HFF-Myc (cell line): ENCODE data around the gene C6orf89.

Experiments
- DNase-seq: peaks from one replicate; pipeline ENCODE4 v3.0.0-alpha.2; 2011; ENCODE audit warnings: low read depth; ENCODE audit errors: extremely low read depth
- H3K4me3 ChIP-seq: replicated peaks from 2 replicates; pipeline ENCODE4 v1.5.1; 2011; ENCODE audit warnings: low read depth, mild to moderate bottlenecking, control low read depth, low read length
- TF ChIP-seq, protein P1 (sequence below): IDR thresholded peaks from 2 replicates; pipeline ENCODE4 v1.5.1; 2012; ENCODE audit warnings: mild to moderate bottlenecking, low read depth, low read length, control low read depth; ENCODE audit errors: missing control alignments

Gene C6orf89

DNA sequence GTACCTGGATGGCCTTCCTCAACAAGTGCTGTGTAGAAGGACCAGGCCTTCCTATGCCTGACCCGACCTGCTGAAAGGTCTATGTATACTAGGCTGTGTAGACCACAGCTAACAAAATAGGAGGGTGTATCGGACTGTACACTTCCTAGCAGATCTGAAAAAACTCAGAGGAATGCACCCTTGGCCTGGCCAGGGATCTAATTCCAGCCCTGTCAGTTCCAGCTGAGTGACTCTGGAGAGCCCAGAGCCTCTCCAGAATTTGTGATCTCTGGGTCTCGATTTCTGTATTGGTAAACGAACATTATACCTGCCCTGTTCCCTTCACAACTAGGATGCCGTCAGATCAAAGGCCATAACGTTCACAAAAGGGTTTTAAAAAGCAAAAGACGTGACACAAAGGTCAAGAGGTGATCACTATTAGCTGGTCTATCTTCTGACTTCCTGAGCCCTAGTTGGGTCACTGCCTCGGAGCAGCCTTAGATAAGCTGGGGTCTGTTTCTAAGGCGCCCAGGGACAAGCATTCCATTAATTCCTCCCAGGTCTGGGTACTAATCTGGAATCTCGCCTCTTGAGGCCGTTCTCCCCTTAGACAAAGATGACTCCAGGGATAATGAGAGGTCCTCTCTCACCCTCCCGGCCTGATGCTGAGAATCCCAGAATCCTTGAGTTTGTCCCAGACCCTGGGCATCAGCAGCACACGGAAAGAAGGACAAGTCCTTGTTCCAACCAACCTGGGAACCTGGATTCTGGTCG lies 86.3 kb downstream of the C6orf89 start:
- TF ChIP-seq, protein P1, sequence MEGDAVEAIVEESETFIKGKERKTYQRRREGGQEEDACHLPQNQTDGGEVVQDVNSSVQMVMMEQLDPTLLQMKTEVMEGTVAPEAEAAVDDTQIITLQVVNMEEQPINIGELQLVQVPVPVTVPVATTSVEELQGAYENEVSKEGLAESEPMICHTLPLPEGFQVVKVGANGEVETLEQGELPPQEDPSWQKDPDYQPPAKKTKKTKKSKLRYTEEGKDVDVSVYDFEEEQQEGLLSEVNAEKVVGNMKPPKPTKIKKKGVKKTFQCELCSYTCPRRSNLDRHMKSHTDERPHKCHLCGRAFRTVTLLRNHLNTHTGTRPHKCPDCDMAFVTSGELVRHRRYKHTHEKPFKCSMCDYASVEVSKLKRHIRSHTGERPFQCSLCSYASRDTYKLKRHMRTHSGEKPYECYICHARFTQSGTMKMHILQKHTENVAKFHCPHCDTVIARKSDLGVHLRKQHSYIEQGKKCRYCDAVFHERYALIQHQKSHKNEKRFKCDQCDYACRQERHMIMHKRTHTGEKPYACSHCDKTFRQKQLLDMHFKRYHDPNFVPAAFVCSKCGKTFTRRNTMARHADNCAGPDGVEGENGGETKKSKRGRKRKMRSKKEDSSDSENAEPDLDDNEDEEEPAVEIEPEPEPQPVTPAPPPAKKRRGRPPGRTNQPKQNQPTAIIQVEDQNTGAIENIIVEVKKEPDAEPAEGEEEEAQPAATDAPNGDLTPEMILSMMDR, result no peak
- no peak for DNase-seq
- no peak overlapping the region for H3K4me3 ChIP-seq

DNA sequence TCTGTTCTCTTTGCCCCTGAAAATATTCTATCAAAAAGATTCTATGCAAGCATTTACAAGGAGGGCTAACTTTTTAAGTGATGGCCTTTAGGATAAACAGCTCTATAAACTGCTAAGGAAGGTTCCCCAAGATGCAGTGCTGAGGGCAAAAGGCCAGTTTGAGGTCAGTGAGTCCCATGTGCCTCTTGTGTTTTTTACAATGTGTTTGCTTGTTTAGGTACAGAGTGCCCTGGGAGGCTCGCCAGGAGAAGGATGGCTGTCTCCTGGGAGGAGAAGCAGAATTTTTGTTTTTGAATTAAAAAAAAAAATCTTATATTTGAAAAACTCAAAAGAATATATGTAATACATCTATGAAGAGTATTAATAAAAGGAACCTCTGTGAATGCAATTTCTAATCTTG lies 87.4 kb downstream of the C6orf89 start:
- no peak for DNase-seq
- no peak overlapping the region for H3K4me3 ChIP-seq
- TF ChIP-seq, protein P1, result no peak

DNA sequence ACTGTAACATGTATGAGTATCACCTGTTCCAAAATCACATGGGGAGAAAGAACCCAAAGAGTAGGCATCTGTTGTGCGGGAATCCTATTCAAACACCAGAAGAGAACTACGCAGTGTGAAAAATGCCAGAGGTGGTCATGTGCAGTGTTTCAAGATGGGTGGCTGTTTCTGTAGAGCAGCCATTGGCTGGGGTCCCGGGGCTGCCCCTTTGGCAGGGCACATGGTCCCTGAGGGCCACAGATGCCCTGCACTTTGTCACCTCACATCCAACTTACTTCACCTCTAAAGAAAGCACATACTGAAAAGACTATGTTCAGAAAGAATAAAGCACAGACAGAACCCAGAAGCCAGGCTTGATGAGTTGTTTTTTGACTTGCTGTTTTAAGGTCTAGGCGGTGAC lies 87.9 kb downstream of the C6orf89 start:
- DNase-seq, result no peak
- no peak overlapping the region for H3K4me3 ChIP-seq
- TF ChIP-seq, protein P1, result no peak

DNA sequence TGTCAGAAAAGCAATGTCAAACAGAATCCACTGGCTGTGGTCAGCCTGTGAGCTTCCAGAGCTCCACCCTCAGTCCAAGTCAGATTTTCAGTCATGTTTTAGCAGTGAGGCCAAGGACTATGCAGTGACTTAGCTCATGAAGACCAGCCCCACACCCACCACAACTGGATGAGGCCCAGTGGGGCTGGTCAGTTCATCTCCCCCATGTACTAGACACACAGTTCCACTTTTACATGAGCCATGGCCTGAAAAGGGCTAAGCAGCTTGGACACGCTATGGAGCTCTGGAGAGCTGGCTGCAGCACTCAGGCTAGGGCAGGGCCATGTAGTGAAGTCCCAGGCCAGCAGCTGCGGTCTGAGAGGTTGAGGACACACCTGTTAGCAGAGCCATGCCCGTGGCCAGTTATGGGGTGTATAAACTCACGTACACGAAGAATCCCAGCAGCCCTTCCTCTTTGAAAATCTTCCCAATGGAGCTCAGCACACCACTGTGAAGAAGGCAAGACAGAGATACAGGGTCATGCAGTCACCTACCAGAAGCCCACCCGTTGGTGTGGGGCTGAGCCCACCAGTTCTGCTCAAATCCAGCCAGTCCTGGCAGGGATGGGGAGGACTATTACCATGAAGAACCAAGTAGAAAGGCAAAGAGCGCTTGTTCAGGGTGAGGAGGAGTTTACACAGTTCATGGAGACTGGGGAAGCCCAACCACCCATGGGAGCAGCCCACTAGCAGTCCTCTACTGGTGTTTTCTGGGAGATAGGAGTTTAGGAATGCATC lies 89.7 kb downstream of the C6orf89 start:
- DNase-seq, result no peak
- no peak overlapping the region for H3K4me3 ChIP-seq
- TF ChIP-seq, protein P1, result no peak

DNA sequence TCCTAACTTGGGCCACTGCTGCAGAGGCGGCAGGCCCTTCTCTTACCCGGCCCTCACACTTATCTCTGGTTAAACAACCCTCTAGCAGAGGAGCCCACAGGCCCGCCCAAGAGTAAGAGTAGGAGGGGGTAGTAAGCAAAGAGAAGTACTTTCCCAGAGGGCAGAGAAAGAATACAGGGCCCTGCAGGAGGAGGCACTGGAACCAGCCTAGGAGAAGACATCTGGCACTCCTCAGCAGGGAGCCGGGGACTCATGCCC lies 90.2 kb downstream of the C6orf89 start:
- H3K4me3 ChIP-seq, result no peak overlapping the region
- TF ChIP-seq, protein P1, result no peak
- no peak for DNase-seq

DNA sequence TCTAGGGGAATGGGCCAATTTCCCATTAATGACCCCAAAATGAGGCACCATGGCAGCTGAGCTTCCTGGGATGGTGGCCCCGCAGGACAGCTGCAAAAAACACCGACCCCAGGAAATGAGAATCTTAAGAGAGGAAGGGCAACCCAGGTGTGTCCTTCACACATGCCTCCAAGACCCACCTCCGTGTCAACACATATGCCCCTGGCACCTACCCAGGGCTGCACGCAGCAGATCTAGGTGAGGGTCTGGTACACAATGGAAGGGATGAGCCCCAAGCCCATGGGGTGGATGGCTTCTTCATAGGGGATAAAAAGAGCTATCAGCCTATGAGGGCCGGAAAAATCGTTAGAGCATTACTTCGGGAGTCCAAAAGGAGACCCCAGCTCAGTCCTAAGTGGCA lies 90.8 kb downstream of the C6orf89 start:
- TF ChIP-seq, protein P1, result no peak
- H3K4me3 ChIP-seq, result no peak overlapping the region
- no peak for DNase-seq
